Right lobe of liver (tissue), 4 donors: ENCODE measurements around the gene FAM229A.

Experiments
- CTCF ChIP-seq, 4 donors: fragments of 200-600 bp in 3 of 4; fragments of 450-650 bp in 1 of 4; IDR thresholded peaks; one replicate each; pipeline versions ENCODE4 v1.5.1 to v1.8.0; 2016 to 2022; ENCODE audit warnings: antibody characterized with exemption in 4 of 4, mild to moderate bottlenecking in 2 of 4
- POLR2A ChIP-seq: fragments of 450-650 bp; IDR thresholded peaks from one replicate; pipeline ENCODE4 v1.6.1; 2017; ENCODE audit warnings: antibody characterized with exemption, mild to moderate bottlenecking
- donor health status: DM: no; HTN: no; CAD: no.
- donor health status: DM: no; HTN: no; CAD: no.
- donor health status: DM: no; HTN: yes; CAD: no.

- no peak for TF ChIP-seq CTCF (IDR thresholded peaks at IDR 0.05)
- TF ChIP-seq POLR2A, result no peak
These were observed 994 bp downstream of the FAM229A start for GRCh38 chr1:32361308-32361673.
